ENCODE results near the gene MAGEA1. TPM values are rescaled to one million over a fixed set of nuclear protein-coding genes. Genes with fewer than 3 reads are reported as not detected.

MAGEA1 gene
- total and polyA plus RNA-seq, 2 donors (not counting 3 experiments of a cell fraction or from before 2014, with no cell fraction given): not detected

- no peak overlapping the region for H3K4me2 ChIP-seq (ENCODE audit: insufficient read depth, low read length)
- no peaks in the 10 kb centered on the region for H3K4me1 ChIP-seq (ENCODE audit: control insufficient read depth, extremely low read depth, insufficient read depth, low read length)
- no peaks in the 10 kb centered on the region for H3K79me2 ChIP-seq (ENCODE audit: control insufficient read depth, insufficient read depth, low read length)
- H3K36me3 ChIP-seq (ENCODE audit: control insufficient read depth in 2 of 2, extremely low read depth in 1 of 2, insufficient read depth in 2 of 2, low read length in 2 of 2): no peaks in the 10 kb centered on the region
- no peak overlapping the region for H3K27ac ChIP-seq (ENCODE audit: insufficient read depth, low read depth, low read length)
- TF ChIP-seq FOS (IDR thresholded peaks at IDR 0.05; ENCODE audit: borderline replicate concordance, insufficient read depth, low read length): no peak
- no peak for TF ChIP-seq POLR2A (IDR thresholded peaks at IDR 0.05; ENCODE audit: low read depth, low read length)
- TF ChIP-seq CTCF (IDR thresholded peaks at IDR 0.05; ENCODE audit: extremely low read depth in 1 of 2, insufficient read depth in 1 of 2, low read depth in 1 of 2, low read length in 2 of 2): no peak
- TF ChIP-seq, protein P1, sequence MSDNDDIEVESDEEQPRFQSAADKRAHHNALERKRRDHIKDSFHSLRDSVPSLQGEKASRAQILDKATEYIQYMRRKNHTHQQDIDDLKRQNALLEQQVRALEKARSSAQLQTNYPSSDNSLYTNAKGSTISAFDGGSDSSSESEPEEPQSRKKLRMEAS (IDR thresholded peaks at IDR 0.05; ENCODE audit: insufficient read depth, insufficient read length): no peak
- no peak for TF ChIP-seq GATA2 (IDR thresholded peaks at IDR 0.05; ENCODE audit: insufficient read depth, insufficient read length, low read depth, low read length)
- TF ChIP-seq POLR2AphosphoS5 (IDR thresholded peaks at IDR 0.05; ENCODE audit: insufficient read depth, low read depth, low read length): no peak
- TF ChIP-seq JUN (IDR thresholded peaks at IDR 0.05; ENCODE audit: borderline replicate concordance, insufficient read depth, insufficient read length, low read depth): no peak
- no peak for TF ChIP-seq MYC (IDR thresholded peaks at IDR 0.05; ENCODE audit: low read depth, low read length)
- no peak for TF ChIP-seq EZH2 (IDR thresholded peaks at IDR 0.05; ENCODE audit: borderline replicate concordance, low read depth, low read length, severe bottlenecking)
- H3K9me3 ChIP-seq (replicated peaks; ENCODE audit: control insufficient read depth, insufficient read depth, low read length): no peaks in the 10 kb centered on the region
- ChIA-PET POLR2A (no interaction called here), CTCF (no interaction called here)
- no peak overlapping the region for H3K9ac ChIP-seq (replicated peaks; ENCODE audit: extremely low read depth, insufficient read depth, low read length)
- H3K27me3 ChIP-seq (ENCODE audit: control insufficient read depth in 2 of 2, insufficient read depth in 2 of 2, low read length in 2 of 2): no peaks in the 10 kb centered on the region
- H2AFZ ChIP-seq (ENCODE audit: low read depth, low read length): no peak overlapping the region
- DNase-seq (ENCODE audit: low read depth, low spot score) (no peak), FAIRE-seq (peak; percentile 69)
- no peak overlapping the region for H3K4me3 ChIP-seq (replicated peaks in 1 of 3; ENCODE audit: insufficient read depth in 1 of 3, low read depth in 1 of 3, low read length in 3 of 3)
- H4K20me1 ChIP-seq (replicated peaks; ENCODE audit: control insufficient read depth, extremely low read depth, insufficient read depth, low read length): no peaks in the 10 kb centered on the region
- intact Hi-C loops (cut with micrococcal nuclease) (no loop called here), dilution Hi-C loops (cut with MboI; ENCODE audit: extremely low pct_ligation_motif_present, low sequenced_read_pairs) (no loop called here)
- no peaks in the 10 kb centered on the region for H3K9me1 ChIP-seq (replicated peaks; ENCODE audit: control insufficient read depth, extremely low read depth, insufficient read depth, low read length)
- BruUV-seq (replicated peaks): no TSS peak
These were observed 47.5 kb downstream of the MAGEA1 start for GRCh38 chrX:153226344-153227185.

Other genes starting within 250 kb of the MAGEA1 start
- gene PNMA5, start 185.2 kb upstream of the MAGEA1 start, total RNA-seq: not detected in 2 replicates
- not detected in 2 replicates for gene PNMA5, start 185.2 kb upstream of the MAGEA1 start, polyA plus RNA-seq
- not detected in 2 replicates for gene PNMA3, start 122.8 kb upstream of the MAGEA1 start, total RNA-seq
- not detected in 2 replicates for gene PNMA3, start 122.8 kb upstream of the MAGEA1 start, polyA plus RNA-seq
- gene PNMA6A, start 106.8 kb upstream of the MAGEA1 start, total RNA-seq: 1.3 and 1.8 TPM in 2 replicates
- gene PNMA6A, start 106.8 kb upstream of the MAGEA1 start, polyA plus RNA-seq: 1.2 and 1.4 TPM in 2 replicates
- not detected in 2 replicates for gene PNMA6F, start 142.5 kb downstream of the MAGEA1 start, total RNA-seq
- not detected in 2 replicates for gene PNMA6F, start 142.5 kb downstream of the MAGEA1 start, polyA plus RNA-seq
- 8.5 and 11.0 TPM in 2 replicates for gene ZNF275, start 154.9 kb downstream of the MAGEA1 start, total RNA-seq
- gene ZNF275, start 154.9 kb downstream of the MAGEA1 start, polyA plus RNA-seq: 9.7 and 10.3 TPM in 2 replicates
- not detected in 2 replicates for gene PNMA6E, start 222.1 kb downstream of the MAGEA1 start, total RNA-seq
- gene PNMA6E, start 222.1 kb downstream of the MAGEA1 start, polyA plus RNA-seq: not detected in 2 replicates
- gene ZFP92, start 232.2 kb downstream of the MAGEA1 start, total RNA-seq: 1.2 TPM in 2 replicates
- gene ZFP92, start 232.2 kb downstream of the MAGEA1 start, polyA plus RNA-seq: 0.36 and 0.43 TPM in 2 replicates

Measured in endothelial cell of umbilical vein (primary cell).